Mesothelial cell of epicardium (in vitro differentiated cells): ENCODE measurements around the gene BFSP2. TPM values are rescaled to one million over a fixed set of nuclear protein-coding genes. Genes with fewer than 3 reads are reported as not detected.
A peak's percentile ranks its signal among the peaks of the same experiment; 100 is the strongest.

Source experiments
- DNase-seq, 2 experiments: peaks; one replicate each; pipeline ENCODE4 v3.0.0; 2021; ENCODE audit warnings: low spot score in 2 of 2; ENCODE audit not compliant: unreplicated experiment in 2 of 2
- H3K27ac Mint-ChIP-seq: 2 replicates; pipeline ENCODE4 v1.8.0; 2021; ENCODE audit warnings: mixed read lengths
- H3K27me3 Mint-ChIP-seq: 2 replicates; pipeline ENCODE4 v1.8.0; 2021; ENCODE audit warnings: low read depth, mixed read lengths
- H3K36me3 Mint-ChIP-seq: 2 replicates; pipeline ENCODE4 v1.8.0; 2021; ENCODE audit warnings: mixed read lengths
- H3K4me1 Mint-ChIP-seq: 2 replicates; pipeline ENCODE4 v1.8.0; 2021; ENCODE audit warnings: mixed read lengths
- H3K4me3 Mint-ChIP-seq: 2 replicates; pipeline ENCODE4 v1.8.0; 2021; ENCODE audit warnings: mild to moderate bottlenecking, moderate library complexity, mixed read lengths
- H3K9me3 Mint-ChIP-seq: 2 replicates; pipeline ENCODE4 v1.8.0; 2021; ENCODE audit warnings: mixed read lengths
- total RNA-seq: library from RNA; stranded (reverse); gene quantifications from 3 replicates; pipeline ENCODE4 v1.2.1, GENCODE V29; 2021
- TF ChIP-seq, protein P1 (sequence below): fragments of 200-600 bp; sonication (generic); IDR thresholded peaks from one replicate; pipeline ENCODE4 v1.5.0; 2021; ENCODE audit warnings: antibody characterized with exemption; ENCODE audit not compliant: unreplicated experiment

Gene BFSP2
- total RNA-seq, 1 donor from 2014 or later = not detected

DNA sequence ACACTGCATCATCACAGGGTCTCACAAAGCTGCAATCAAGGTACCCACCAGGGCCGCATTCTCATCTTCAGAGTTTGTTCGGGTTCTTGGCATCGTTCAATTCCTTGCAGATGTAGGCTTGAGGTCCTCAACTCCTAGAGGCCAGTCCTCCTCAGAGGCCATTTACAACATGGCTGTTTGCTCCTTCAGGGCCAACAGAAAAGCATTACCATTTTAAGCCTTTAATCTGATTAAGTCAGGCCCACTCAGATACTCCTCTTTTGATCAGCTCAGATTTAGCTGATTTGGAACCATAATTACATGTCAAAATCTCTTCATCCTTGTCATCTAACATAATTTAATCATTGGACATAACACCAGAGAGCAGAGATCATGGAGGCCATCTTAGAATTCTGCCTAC is 55.4 kb downstream of the BFSP2 start:
- no peak for DNase-seq
- TF ChIP-seq, protein P1, sequence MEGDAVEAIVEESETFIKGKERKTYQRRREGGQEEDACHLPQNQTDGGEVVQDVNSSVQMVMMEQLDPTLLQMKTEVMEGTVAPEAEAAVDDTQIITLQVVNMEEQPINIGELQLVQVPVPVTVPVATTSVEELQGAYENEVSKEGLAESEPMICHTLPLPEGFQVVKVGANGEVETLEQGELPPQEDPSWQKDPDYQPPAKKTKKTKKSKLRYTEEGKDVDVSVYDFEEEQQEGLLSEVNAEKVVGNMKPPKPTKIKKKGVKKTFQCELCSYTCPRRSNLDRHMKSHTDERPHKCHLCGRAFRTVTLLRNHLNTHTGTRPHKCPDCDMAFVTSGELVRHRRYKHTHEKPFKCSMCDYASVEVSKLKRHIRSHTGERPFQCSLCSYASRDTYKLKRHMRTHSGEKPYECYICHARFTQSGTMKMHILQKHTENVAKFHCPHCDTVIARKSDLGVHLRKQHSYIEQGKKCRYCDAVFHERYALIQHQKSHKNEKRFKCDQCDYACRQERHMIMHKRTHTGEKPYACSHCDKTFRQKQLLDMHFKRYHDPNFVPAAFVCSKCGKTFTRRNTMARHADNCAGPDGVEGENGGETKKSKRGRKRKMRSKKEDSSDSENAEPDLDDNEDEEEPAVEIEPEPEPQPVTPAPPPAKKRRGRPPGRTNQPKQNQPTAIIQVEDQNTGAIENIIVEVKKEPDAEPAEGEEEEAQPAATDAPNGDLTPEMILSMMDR = no peak
- H3K27me3 Mint-ChIP-seq = no peaks in the 10 kb centered on the region
- peaks cover 42% of the 10 kb centered on the region for H3K4me1 Mint-ChIP-seq
- no peaks in the 10 kb centered on the region for H3K36me3 Mint-ChIP-seq
- no peak overlapping the region for H3K27ac Mint-ChIP-seq
- no peaks in the 10 kb centered on the region for H3K9me3 Mint-ChIP-seq
- H3K4me3 Mint-ChIP-seq = no peak overlapping the region

DNA sequence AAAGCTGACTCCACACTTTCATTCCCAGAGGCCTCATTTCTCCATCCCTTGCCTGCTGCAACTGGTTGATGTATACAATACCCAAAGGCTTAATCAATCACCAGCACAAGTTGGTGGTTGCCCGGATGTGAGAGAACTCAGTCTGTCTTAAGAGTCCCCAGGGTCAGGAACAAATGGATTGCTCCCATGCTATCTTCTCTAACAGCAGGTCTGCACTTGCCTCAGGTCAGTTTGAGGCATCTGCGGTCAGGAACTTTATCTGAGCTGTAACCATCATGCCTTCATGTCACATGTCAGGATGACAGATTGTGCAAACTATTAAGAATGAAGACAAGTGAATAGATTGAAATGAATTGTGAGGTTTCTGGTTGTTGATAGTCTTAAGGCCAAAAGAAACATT is 56.1 kb downstream of the BFSP2 start:
- no peak overlapping the region for H3K4me3 Mint-ChIP-seq
- TF ChIP-seq, protein P1 = no peak
- no peaks in the 10 kb centered on the region for H3K9me3 Mint-ChIP-seq
- H3K27ac Mint-ChIP-seq = no peak overlapping the region
- H3K27me3 Mint-ChIP-seq = no peaks in the 10 kb centered on the region
- H3K36me3 Mint-ChIP-seq = no peaks in the 10 kb centered on the region
- peaks cover 48% of the 10 kb centered on the region for H3K4me1 Mint-ChIP-seq
- no peak for DNase-seq

DNA sequence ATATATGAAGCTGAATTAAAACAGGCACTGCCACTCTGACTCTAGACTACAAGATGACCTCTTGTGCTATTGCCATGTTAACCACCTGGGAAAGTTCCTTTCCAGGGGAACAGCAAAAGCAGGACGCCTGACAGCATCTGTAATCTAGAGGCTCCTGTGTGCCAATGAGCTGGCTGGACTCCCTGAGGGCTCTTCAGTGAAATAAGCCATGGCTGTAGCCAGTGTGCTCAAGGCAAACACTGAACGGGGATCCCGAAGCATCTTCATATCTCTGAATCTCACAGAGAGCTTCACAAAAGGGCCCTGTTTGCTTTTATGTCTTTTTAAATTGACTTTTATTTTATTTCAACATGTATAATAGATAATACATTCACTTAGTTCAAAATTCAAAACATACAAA is 57.2 kb downstream of the BFSP2 start:
- no peak overlapping the region for H3K4me3 Mint-ChIP-seq
- H3K9me3 Mint-ChIP-seq = no peaks in the 10 kb centered on the region
- H3K4me1 Mint-ChIP-seq = peaks cover 54% of the 10 kb centered on the region
- TF ChIP-seq, protein P1 = no peak
- no peak for DNase-seq
- no peak overlapping the region for H3K27ac Mint-ChIP-seq
- no peaks in the 10 kb centered on the region for H3K27me3 Mint-ChIP-seq
- H3K36me3 Mint-ChIP-seq = no peaks in the 10 kb centered on the region

DNA sequence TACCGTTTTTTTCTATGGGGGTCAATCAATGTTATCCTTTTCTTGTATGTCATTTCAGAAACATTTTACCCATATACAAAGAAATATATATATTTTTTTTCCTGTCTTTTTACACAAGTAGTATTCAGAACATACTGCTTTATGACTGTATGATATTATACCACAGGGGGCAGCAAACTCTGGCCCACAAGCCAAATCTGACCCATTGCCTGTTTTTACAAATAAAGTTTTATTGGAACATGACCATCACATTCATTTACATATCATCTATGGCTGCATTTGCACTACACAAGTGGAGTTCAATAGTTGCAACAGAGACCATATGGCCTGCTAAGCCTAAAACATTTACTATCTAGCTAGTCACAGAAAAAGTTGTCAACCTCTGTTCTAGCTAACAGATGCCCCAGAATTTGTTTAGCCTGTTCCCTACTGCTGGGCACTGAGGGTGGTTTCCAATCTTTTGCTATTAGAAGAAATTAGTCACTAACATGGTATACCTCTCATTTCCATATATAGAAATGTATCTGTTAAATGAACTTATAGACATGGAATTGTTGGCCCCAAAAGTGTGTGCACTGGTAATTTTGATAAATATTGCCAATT is 57.7 kb downstream of the BFSP2 start:
- no peak for DNase-seq
- Mint-ChIP-seq H3K36me3 (no peaks in the 10 kb centered on the region), H3K27ac (no peak overlapping the region), H3K4me3 (no peak overlapping the region), H3K27me3 (no peaks in the 10 kb centered on the region), H3K9me3 (no peaks in the 10 kb centered on the region), H3K4me1 (peaks cover 49% of the 10 kb centered on the region)
- TF ChIP-seq, protein P1 = no peak

DNA sequence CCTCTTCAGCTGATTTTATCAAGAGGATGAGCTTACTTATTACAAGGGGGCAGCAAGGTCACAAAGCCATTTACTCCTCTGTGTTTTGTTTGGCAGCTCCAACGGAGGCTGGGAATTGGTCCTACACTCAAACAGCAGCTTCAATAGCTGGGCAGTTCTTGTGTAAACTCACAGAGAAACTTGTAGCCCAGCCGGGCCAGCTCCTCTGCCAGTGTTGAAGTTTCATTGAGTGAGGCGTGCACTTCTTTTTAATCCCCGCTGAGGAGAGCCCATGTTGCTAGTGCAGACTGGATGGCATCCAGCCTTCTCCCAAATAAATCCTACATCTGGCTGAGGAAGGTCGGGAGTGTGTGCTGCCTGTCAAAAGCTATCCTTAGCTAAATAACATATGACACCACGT is 59.5 kb downstream of the BFSP2 start:
- Mint-ChIP-seq H3K4me1 (peaks cover 51% of the 10 kb centered on the region), H3K4me3 (no peak overlapping the region), H3K27me3 (no peaks in the 10 kb centered on the region), H3K36me3 (no peaks in the 10 kb centered on the region), H3K27ac (no peak overlapping the region), H3K9me3 (no peaks in the 10 kb centered on the region)
- no peak for DNase-seq
- TF ChIP-seq, protein P1 = no peak

DNA sequence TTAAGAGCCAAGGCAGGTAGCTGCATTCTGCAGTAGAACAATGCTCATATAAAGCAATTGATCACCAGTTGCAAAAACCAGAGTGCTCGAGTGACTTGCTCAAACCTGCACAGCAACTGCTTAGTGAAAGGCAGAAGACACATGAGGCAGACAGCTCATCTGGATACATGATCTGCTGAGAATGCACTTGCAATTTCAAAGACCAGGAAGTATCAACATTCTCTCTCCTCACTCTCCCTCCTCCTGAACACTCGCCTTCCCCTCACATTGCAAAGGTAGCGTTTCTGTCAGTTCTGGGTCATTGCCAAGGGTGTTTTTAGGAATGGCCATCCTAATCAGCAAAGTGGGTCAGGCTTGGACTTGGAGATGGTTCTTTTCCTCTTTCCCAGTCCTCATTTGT is 61.0 kb downstream of the BFSP2 start:
- TF ChIP-seq, protein P1 = no peak
- Mint-ChIP-seq H3K4me3 (no peak overlapping the region), H3K36me3 (no peaks in the 10 kb centered on the region), H3K4me1 (peaks cover 42% of the 10 kb centered on the region), H3K27ac (peak overlapping the region; percentile 75), H3K9me3 (no peaks in the 10 kb centered on the region), H3K27me3 (no peaks in the 10 kb centered on the region)
- no peak for DNase-seq
